H9 (cell line): ENCODE results near the gene RCSD1. TPM values are rescaled to one million over a fixed set of nuclear protein-coding genes. Genes with fewer than 3 reads are reported as not detected.

ENCODE experiments used
- DNase-seq: peaks from one replicate; pipeline ENCODE4 v3.0.0-alpha.2; 2017
- H2AFZ ChIP-seq: one replicate; pipeline ENCODE4 v1.6.1; 2013; ENCODE audit warnings: mild to moderate bottlenecking, low read length, control low read depth, moderate library complexity
- H2AK5ac ChIP-seq: 2 replicates; pipeline ENCODE4 v1.6.1; 2013; ENCODE audit warnings: low read length, control low read depth, mixed read lengths; ENCODE audit not compliant: insufficient read length
- H2BK120ac ChIP-seq: one replicate; pipeline ENCODE4 v1.6.1; 2013; ENCODE audit warnings: low read depth, mild to moderate bottlenecking, low read length, control low read depth, inconsistent platforms; ENCODE audit not compliant: poor library complexity, severe bottlenecking
- H2BK12ac ChIP-seq: 2 replicates; pipeline ENCODE4 v1.6.1; 2013; ENCODE audit warnings: low read length, control low read depth, mixed read lengths, low read depth; ENCODE audit not compliant: insufficient read length
- H2BK15ac ChIP-seq: 2 replicates; pipeline ENCODE4 v1.6.1; 2013; ENCODE audit warnings: low read depth, low read length, control low read depth
- H2BK20ac ChIP-seq: one replicate; pipeline ENCODE4 v1.6.1; 2013; ENCODE audit warnings: low read depth, mild to moderate bottlenecking, low read length, control low read depth, inconsistent platforms; ENCODE audit not compliant: poor library complexity, severe bottlenecking
- H2BK5ac ChIP-seq: 2 replicates; pipeline ENCODE4 v1.6.1; 2013; ENCODE audit warnings: low read length, control low read depth, mixed read lengths; ENCODE audit not compliant: insufficient read length
- H3K14ac ChIP-seq: 2 replicates; pipeline ENCODE4 v1.6.1; 2013; ENCODE audit warnings: low read length, control low read depth; ENCODE audit not compliant: insufficient read depth
- H3K18ac ChIP-seq: 2 replicates; pipeline ENCODE4 v1.6.1; 2013; ENCODE audit warnings: low read depth, mild to moderate bottlenecking, mixed read lengths, low read length, control low read depth; ENCODE audit not compliant: insufficient read length
- H3K23ac ChIP-seq: 2 replicates; pipeline ENCODE4 v1.6.1; 2013; ENCODE audit warnings: low read length, control low read depth, mixed read lengths, low read depth; ENCODE audit not compliant: insufficient read length
- H3K23me2 ChIP-seq: 2 replicates; pipeline ENCODE4 v1.6.1; 2013; ENCODE audit warnings: low read depth, mild to moderate bottlenecking, mixed read lengths, low read length, control low read depth; ENCODE audit not compliant: insufficient read length, poor library complexity, severe bottlenecking
- H3K27ac ChIP-seq: 2 replicates; pipeline ENCODE4 v1.5.1; 2013; ENCODE audit warnings: low read length, control low read depth, mixed read lengths, low read depth; ENCODE audit not compliant: insufficient read length
- H3K27me3 ChIP-seq: 2 replicates; pipeline ENCODE4 v1.6.1; 2013; ENCODE audit warnings: low read length, control low read depth, inconsistent platforms; ENCODE audit not compliant: insufficient read depth
- H3K4ac ChIP-seq: 2 replicates; pipeline ENCODE4 v1.6.1; 2013; ENCODE audit warnings: low read depth, mild to moderate bottlenecking, control low read depth, inconsistent platforms, low read length, moderate library complexity
- H3K4me1 ChIP-seq: 2 replicates; pipeline ENCODE4 v1.6.1; 2013; ENCODE audit warnings: low read length, control low read depth, inconsistent platforms; ENCODE audit not compliant: insufficient read depth
- H3K4me2 ChIP-seq: 2 replicates; pipeline ENCODE4 v1.6.1; 2013; ENCODE audit warnings: low read length, control low read depth, mixed read lengths; ENCODE audit not compliant: insufficient read length, insufficient read depth
- H3K56ac ChIP-seq: 2 replicates; pipeline ENCODE4 v1.6.1; 2013; ENCODE audit warnings: low read depth, mild to moderate bottlenecking, mixed read lengths, low read length, control low read depth; ENCODE audit not compliant: insufficient read length
- H3K79me1 ChIP-seq: 2 replicates; pipeline ENCODE4 v1.6.1; 2013; ENCODE audit warnings: low read depth, mild to moderate bottlenecking, moderate library complexity, low read length, control low read depth, inconsistent platforms; ENCODE audit not compliant: insufficient read depth, poor library complexity, severe bottlenecking
- H3K79me2 ChIP-seq: 2 replicates; pipeline ENCODE4 v1.6.1; 2013; ENCODE audit warnings: low read length, control low read depth, inconsistent platforms; ENCODE audit not compliant: insufficient read depth
- H3K9ac ChIP-seq: 2 replicates; pipeline ENCODE4 v1.6.1; 2013; ENCODE audit warnings: low read length, control low read depth, mixed read lengths; ENCODE audit not compliant: insufficient read length; ENCODE audit errors: extremely low read depth
- H3K9me3 ChIP-seq: one replicate; pipeline ENCODE4 v1.6.1; 2013; ENCODE audit warnings: low read depth, low read length, inconsistent platforms; ENCODE audit not compliant: control insufficient read depth
- H3T11ph ChIP-seq: one replicate; pipeline ENCODE4 v1.6.1; 2013; ENCODE audit warnings: mild to moderate bottlenecking, low read length, control low read depth, inconsistent platforms
- H4K20me1 ChIP-seq: one replicate; pipeline ENCODE4 v1.6.1; 2013; ENCODE audit not compliant: control insufficient read depth, insufficient read length, insufficient read depth
- H4K5ac ChIP-seq: 2 replicates; pipeline ENCODE4 v1.6.1; 2013; ENCODE audit warnings: low read depth, mild to moderate bottlenecking, mixed read lengths, low read length, control low read depth; ENCODE audit not compliant: insufficient read length
- H4K8ac ChIP-seq: replicated peaks from 2 replicates; pipeline ENCODE4 v1.6.1; 2013; ENCODE audit warnings: low read length, control low read depth, mixed read lengths, low read depth; ENCODE audit not compliant: insufficient read length
- H4K91ac ChIP-seq: 2 replicates; pipeline ENCODE4 v1.6.1; 2013; ENCODE audit warnings: low read depth, mild to moderate bottlenecking, moderate library complexity, mixed read lengths, low read length, control low read depth; ENCODE audit not compliant: insufficient read length
- H3K27ac Mint-ChIP-seq, 3 experiments: 2 replicates in 2 of 3; 3 replicates in 1 of 3; pipeline ENCODE4 v1.8.0; 2020 to 2021; ENCODE audit warnings: mixed read lengths in 3 of 3, mild to moderate bottlenecking in 1 of 3, moderate library complexity in 1 of 3
- H3K27me3 Mint-ChIP-seq: 2 replicates; pipeline ENCODE4 v1.8.0; 2021; ENCODE audit warnings: low read depth, mild to moderate bottlenecking, moderate library complexity, mixed read lengths
- H3K36me3 Mint-ChIP-seq, 3 experiments: 2 replicates in 2 of 3; 3 replicates in 1 of 3; pipeline ENCODE4 v1.8.0; 2020 to 2021; ENCODE audit warnings: low read depth in 3 of 3, mixed read lengths in 3 of 3; ENCODE audit not compliant: insufficient read depth in 1 of 3
- H3K4me1 Mint-ChIP-seq, 2 experiments: 2 replicates each; pipeline ENCODE4 v1.8.0; 2020; ENCODE audit warnings: mixed read lengths in 2 of 2
- H3K4me3 Mint-ChIP-seq, 2 experiments: 2 replicates in 1 of 2; 3 replicates in 1 of 2; pipeline ENCODE4 v1.8.0; 2020 to 2021; ENCODE audit warnings: mild to moderate bottlenecking in 2 of 2, mixed read lengths in 2 of 2, moderate library complexity in 1 of 2
- H3K9me3 Mint-ChIP-seq, 2 experiments: 2 replicates in 1 of 2; 3 replicates in 1 of 2; pipeline ENCODE4 v1.8.0; 2020; ENCODE audit warnings: mild to moderate bottlenecking in 2 of 2, mixed read lengths in 2 of 2, moderate library complexity in 1 of 2
- WGBS: extraction: QIAGEN DNeasy Blood & Tissue Kit; methylation state at CpG from one replicate; pipeline ENCODE4 v1.1.7; 2013; ENCODE audit warnings: missing lambda C conversion rate, low lambda C conversion rate, mixed read lengths; ENCODE audit not compliant: insufficient read length; ENCODE audit errors: extremely low coverage; 5-methylcytosine and 5-hydroxymethylcytosine counted together
- total RNA-seq: library from RNA; stranded (reverse); gene quantifications from 2 replicates; pipeline ENCODE4 v1.2.1, GENCODE V29; 2021
- TF ChIP-seq, protein P1 (sequence below): fragments of 200-600 bp; sonication (generic); conservative IDR thresholded peaks from 3 replicates; pipeline ENCODE4 v1.8.0; 2021; ENCODE audit warnings: antibody characterized with exemption, mild to moderate bottlenecking

RCSD1 gene
- total RNA-seq, 1 experiment from 2014 or later, result 0.13 TPM

GRCh38 chr1:167708940-167709389, 78.9 kb downstream of the RCSD1 start:
- Histone ChIP-seq H3K9ac (no peak overlapping the region), H2BK20ac (no peak overlapping the region), H3K79me1 (no peaks in the 10 kb centered on the region), H2BK12ac (no peak overlapping the region), H4K8ac (no peak overlapping the region), H3K18ac (no peak overlapping the region), H2BK5ac (no peak overlapping the region), H4K5ac (no peak overlapping the region), H2BK15ac (no peak overlapping the region), H3K56ac (no peak overlapping the region), H3K27me3 (no peaks in the 10 kb centered on the region; the same call in 1 of the 2 replicates), H3K4me1 (peaks cover 9% of the 10 kb centered on the region), H3K23ac (no peak overlapping the region), H4K20me1 (no peaks in the 10 kb centered on the region), H2AK5ac (no peak overlapping the region), H3K4me2 (no peak overlapping the region), H2AFZ (no peak overlapping the region), H2BK120ac (no peak overlapping the region), H3K9me3 (no peaks in the 10 kb centered on the region), H3K27ac (no peak overlapping the region), H4K91ac (no peak overlapping the region), H3T11ph (no peak overlapping the region), H3K14ac (no peak overlapping the region), H3K23me2 (peaks cover 5% of the 10 kb centered on the region), H3K4ac (no peak overlapping the region), H3K79me2 (no peaks in the 10 kb centered on the region)
- Mint-ChIP-seq H3K9me3 (no peaks in the 10 kb centered on the region; a peak in 1 of 5 replicates), H3K27me3 (peaks cover 24% of the 10 kb centered on the region), H3K27ac (no peak overlapping the region; a peak in 1 of 7 replicates), H3K4me1 (peaks cover 67 to 79% of the 10 kb centered on the region in 2 experiments), H3K4me3 (no peak overlapping the region; a peak in 1 of 5 replicates), H3K36me3 (no peaks in the 10 kb centered on the region; a peak in 1 of 7 replicates)
- TF ChIP-seq, protein P1, sequence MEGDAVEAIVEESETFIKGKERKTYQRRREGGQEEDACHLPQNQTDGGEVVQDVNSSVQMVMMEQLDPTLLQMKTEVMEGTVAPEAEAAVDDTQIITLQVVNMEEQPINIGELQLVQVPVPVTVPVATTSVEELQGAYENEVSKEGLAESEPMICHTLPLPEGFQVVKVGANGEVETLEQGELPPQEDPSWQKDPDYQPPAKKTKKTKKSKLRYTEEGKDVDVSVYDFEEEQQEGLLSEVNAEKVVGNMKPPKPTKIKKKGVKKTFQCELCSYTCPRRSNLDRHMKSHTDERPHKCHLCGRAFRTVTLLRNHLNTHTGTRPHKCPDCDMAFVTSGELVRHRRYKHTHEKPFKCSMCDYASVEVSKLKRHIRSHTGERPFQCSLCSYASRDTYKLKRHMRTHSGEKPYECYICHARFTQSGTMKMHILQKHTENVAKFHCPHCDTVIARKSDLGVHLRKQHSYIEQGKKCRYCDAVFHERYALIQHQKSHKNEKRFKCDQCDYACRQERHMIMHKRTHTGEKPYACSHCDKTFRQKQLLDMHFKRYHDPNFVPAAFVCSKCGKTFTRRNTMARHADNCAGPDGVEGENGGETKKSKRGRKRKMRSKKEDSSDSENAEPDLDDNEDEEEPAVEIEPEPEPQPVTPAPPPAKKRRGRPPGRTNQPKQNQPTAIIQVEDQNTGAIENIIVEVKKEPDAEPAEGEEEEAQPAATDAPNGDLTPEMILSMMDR, result no peak
- no peak for DNase-seq
- no CpG with 5 or more reads among the region's 3 CpGs for WGBS
